ENCODE data around the gene KCNH1. TPM values are rescaled to one million over a fixed set of nuclear protein-coding genes. Genes with fewer than 3 reads are reported as not detected.

The KCNH1 gene
- total RNA-seq, 1 donor from 2014 or later: 15.5 TPM

DNA sequence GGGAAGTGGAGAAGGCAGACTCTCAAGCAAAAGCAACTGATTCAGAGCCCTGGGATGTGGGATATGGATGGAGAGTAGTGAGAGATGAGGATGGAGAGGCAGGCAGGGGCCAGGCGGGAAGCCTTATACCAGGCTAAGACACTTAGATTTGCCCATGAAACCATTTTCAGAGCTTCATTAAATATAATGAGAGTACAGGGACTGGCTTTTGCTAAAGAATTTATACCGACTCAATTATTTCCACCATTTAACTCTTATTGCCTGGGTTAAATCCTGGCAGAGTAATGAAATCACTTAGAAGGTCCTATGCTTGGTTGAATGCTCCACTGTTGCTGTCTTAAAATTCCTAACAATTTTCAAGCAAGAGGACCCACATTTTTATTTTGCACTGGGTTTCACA is 311.7 kb downstream of the KCNH1 start:
- Histone ChIP-seq H3K4me2 (ENCODE audit: low read length) (no peak overlapping the region), H3K4me3 (ENCODE audit: insufficient read depth, low read depth, low read length) (no peak overlapping the region), H2AFZ (ENCODE audit: low read depth, low read length) (no peak overlapping the region), H3K9ac (ENCODE audit: low read length) (no peak overlapping the region), H3K4me1 (ENCODE audit: insufficient read depth, low read length) (no peaks in the 10 kb centered on the region), H3K27ac (ENCODE audit: low read depth, low read length) (no peak overlapping the region), H3K9me3 (ENCODE audit: insufficient read depth, low read depth, low read length) (no peaks in the 10 kb centered on the region), H4K20me1 (ENCODE audit: insufficient read depth, low read length) (no peaks in the 10 kb centered on the region), H3K27me3 (ENCODE audit: insufficient read depth, low read length) (no peaks in the 10 kb centered on the region), H3K36me3 (ENCODE audit: insufficient read depth, low read length) (no peaks in the 10 kb centered on the region), H3K79me2 (ENCODE audit: insufficient read depth, low read length) (no peaks in the 10 kb centered on the region)
- TF ChIP-seq EZH2 (IDR thresholded peaks at IDR 0.05; ENCODE audit: insufficient read depth, low read length): no peak
- FAIRE-seq: no peak
- Mint-ChIP-seq H3K4me1 (ENCODE audit: low read depth, unreplicated experiment) (no peaks in the 10 kb centered on the region), H3K27me3 (ENCODE audit: low read depth, unreplicated experiment) (peaks cover 3% of the 10 kb centered on the region), H3K27ac (ENCODE audit: unreplicated experiment) (peak overlapping the region; percentile 35), H3K4me3 (ENCODE audit: unreplicated experiment) (no peak overlapping the region), H3K9me3 (ENCODE audit: unreplicated experiment) (peaks cover 4% of the 10 kb centered on the region), H3K36me3 (ENCODE audit: low read depth, unreplicated experiment) (peaks cover 3% of the 10 kb centered on the region)
- no peak for DNase-seq (ENCODE audit: low read depth)

DNA sequence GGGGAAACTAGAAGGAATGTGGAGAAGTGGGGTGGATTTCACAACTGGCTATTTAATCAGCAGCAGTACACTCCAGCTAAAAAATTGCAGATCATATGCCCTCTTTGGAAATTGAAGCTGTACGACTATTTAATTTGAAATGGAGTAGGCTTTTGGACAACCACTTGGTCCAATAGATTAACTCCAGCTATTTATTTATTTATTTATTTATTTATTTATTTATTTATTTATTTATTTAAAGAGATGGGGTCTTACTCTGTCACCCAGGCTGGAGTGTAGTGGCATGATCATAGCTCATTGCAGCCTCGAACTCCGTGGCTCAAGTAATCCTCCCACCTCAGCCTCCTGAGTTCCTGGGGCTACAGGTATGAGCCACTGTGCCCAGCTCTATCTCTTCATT is 312.3 kb downstream of the KCNH1 start:
- Mint-ChIP-seq H3K4me3 (ENCODE audit: unreplicated experiment) (no peak overlapping the region), H3K4me1 (ENCODE audit: low read depth, unreplicated experiment) (no peaks in the 10 kb centered on the region), H3K9me3 (ENCODE audit: unreplicated experiment) (peaks cover 4% of the 10 kb centered on the region), H3K27me3 (ENCODE audit: low read depth, unreplicated experiment) (peaks cover 3% of the 10 kb centered on the region), H3K36me3 (ENCODE audit: low read depth, unreplicated experiment) (peaks cover 3% of the 10 kb centered on the region), H3K27ac (ENCODE audit: unreplicated experiment) (no peak overlapping the region)
- TF ChIP-seq, protein P1, sequence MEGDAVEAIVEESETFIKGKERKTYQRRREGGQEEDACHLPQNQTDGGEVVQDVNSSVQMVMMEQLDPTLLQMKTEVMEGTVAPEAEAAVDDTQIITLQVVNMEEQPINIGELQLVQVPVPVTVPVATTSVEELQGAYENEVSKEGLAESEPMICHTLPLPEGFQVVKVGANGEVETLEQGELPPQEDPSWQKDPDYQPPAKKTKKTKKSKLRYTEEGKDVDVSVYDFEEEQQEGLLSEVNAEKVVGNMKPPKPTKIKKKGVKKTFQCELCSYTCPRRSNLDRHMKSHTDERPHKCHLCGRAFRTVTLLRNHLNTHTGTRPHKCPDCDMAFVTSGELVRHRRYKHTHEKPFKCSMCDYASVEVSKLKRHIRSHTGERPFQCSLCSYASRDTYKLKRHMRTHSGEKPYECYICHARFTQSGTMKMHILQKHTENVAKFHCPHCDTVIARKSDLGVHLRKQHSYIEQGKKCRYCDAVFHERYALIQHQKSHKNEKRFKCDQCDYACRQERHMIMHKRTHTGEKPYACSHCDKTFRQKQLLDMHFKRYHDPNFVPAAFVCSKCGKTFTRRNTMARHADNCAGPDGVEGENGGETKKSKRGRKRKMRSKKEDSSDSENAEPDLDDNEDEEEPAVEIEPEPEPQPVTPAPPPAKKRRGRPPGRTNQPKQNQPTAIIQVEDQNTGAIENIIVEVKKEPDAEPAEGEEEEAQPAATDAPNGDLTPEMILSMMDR (IDR thresholded peaks at IDR 0.05; ENCODE audit: insufficient read depth, low read depth, low read length): no peak
- TF ChIP-seq EZH2 (IDR thresholded peaks at IDR 0.05; ENCODE audit: insufficient read depth, low read length): no peak
- H3K4me1 ChIP-seq (ENCODE audit: insufficient read depth, low read length): no peaks in the 10 kb centered on the region
- FAIRE-seq (no peak), DNase-seq (ENCODE audit: low read depth) (no peak)
- H3K36me3 ChIP-seq (ENCODE audit: insufficient read depth, low read length): no peaks in the 10 kb centered on the region
- no peak overlapping the region for H3K4me2 ChIP-seq (ENCODE audit: low read length)
- H3K79me2 ChIP-seq (ENCODE audit: insufficient read depth, low read length): no peaks in the 10 kb centered on the region
- H4K20me1 ChIP-seq (ENCODE audit: insufficient read depth, low read length): no peaks in the 10 kb centered on the region
- H3K27me3 ChIP-seq (ENCODE audit: insufficient read depth, low read length): no peaks in the 10 kb centered on the region
- no peak overlapping the region for H3K9ac ChIP-seq (ENCODE audit: low read length)
- H2AFZ ChIP-seq (ENCODE audit: low read depth, low read length): no peak overlapping the region
- no peak overlapping the region for H3K27ac ChIP-seq (ENCODE audit: low read depth, low read length)
- no peak overlapping the region for H3K4me3 ChIP-seq (ENCODE audit: insufficient read depth, low read depth, low read length)
- no peaks in the 10 kb centered on the region for H3K9me3 ChIP-seq (ENCODE audit: insufficient read depth, low read depth, low read length)

DNA sequence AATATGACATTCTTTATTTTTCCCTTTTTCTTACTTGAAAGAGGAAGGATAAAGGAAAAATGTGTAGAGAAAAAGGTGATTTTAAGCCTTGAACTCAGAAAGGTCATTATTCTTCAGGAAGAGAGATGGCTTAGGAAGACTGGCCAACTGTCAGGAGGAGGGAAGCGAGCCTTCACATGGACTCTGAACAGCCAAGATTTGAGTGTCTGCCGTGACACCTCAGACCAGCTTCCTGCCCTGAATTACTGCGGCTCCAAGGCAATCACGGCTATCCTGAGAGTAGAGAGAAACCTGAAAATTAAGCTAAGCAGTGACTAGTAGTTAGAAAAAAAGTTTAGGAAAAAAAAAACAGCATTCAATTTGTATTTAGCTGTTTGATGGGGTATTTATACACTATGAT is 314.7 kb downstream of the KCNH1 start:
- Histone ChIP-seq H4K20me1 (ENCODE audit: insufficient read depth, low read length) (no peaks in the 10 kb centered on the region), H2AFZ (ENCODE audit: low read depth, low read length) (no peak overlapping the region), H3K4me3 (ENCODE audit: insufficient read depth, low read depth, low read length) (no peak overlapping the region), H3K36me3 (ENCODE audit: insufficient read depth, low read length) (no peaks in the 10 kb centered on the region), H3K27ac (ENCODE audit: low read depth, low read length) (no peak overlapping the region), H3K27me3 (ENCODE audit: insufficient read depth, low read length) (no peaks in the 10 kb centered on the region), H3K9me3 (ENCODE audit: insufficient read depth, low read depth, low read length) (no peaks in the 10 kb centered on the region), H3K9ac (ENCODE audit: low read length) (no peak overlapping the region), H3K4me1 (ENCODE audit: insufficient read depth, low read length) (no peaks in the 10 kb centered on the region), H3K4me2 (ENCODE audit: low read length) (no peak overlapping the region), H3K79me2 (ENCODE audit: insufficient read depth, low read length) (no peaks in the 10 kb centered on the region)
- Mint-ChIP-seq H3K27ac (ENCODE audit: unreplicated experiment) (no peak overlapping the region), H3K9me3 (ENCODE audit: unreplicated experiment) (peaks cover 4% of the 10 kb centered on the region), H3K36me3 (ENCODE audit: low read depth, unreplicated experiment) (peaks cover 3% of the 10 kb centered on the region), H3K4me1 (ENCODE audit: low read depth, unreplicated experiment) (peaks cover 6% of the 10 kb centered on the region), H3K27me3 (ENCODE audit: low read depth, unreplicated experiment) (peaks cover 3% of the 10 kb centered on the region), H3K4me3 (ENCODE audit: unreplicated experiment) (no peak overlapping the region)
- no peak for FAIRE-seq
- TF ChIP-seq, protein P1 (IDR thresholded peaks at IDR 0.05; ENCODE audit: insufficient read depth, low read depth, low read length): no peak
- no peak for TF ChIP-seq EZH2 (IDR thresholded peaks at IDR 0.05; ENCODE audit: insufficient read depth, low read length)
- DNase-seq (ENCODE audit: low read depth): no peak

Measured in astrocyte (in vitro differentiated cells and primary cell).